DMS 273 (cell line): ENCODE data around the gene ZSCAN22.
A peak's percentile ranks its signal among the peaks of the same experiment; 100 is the strongest.
"Not testable (repeated sequence)": the region's sequence is repeated elsewhere in the genome, so short reads cannot be mapped to it uniquely, and the experiment has no call there.

Source experiments
- DNase-seq: peaks from one replicate; lab custom pipeline; 2025; ENCODE audit not compliant: unreplicated experiment; lab: John Stamatoyannopoulos, UW

ZSCAN22 gene

DNA sequence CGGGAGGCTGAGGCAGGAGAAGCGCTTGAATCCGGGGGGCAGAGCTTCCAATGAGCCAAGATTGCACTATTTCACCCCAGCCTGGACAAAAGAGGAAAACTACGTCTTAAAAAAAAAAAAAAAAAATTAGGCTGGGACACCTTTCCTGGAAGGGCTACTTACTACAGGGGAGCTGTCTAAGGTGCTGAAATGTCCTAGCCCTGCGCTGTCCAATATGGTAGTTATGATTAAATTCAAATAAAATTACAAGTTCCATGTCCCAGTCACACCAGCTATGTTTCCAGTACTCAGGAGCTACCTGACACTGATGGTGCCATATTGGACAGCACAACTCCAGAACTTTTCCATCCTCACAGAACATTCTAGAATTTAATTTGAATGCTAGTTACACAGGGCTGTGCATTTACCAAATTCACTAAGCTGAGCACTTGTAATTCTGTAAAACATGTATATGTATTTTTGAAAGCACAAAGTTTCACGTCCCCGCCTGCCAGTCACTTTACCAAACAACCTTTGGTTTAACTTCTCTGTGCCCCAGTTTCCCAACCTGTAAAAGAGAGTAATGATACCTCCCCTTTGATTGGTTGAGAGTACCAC, 9.2 kb upstream of the ZSCAN22 start:
- DNase-seq, result peak; percentile 27

GRCh38 chr19:58318297-58318696, 8.5 kb upstream of the ZSCAN22 start:
- DNase-seq, result no peak

DNA sequence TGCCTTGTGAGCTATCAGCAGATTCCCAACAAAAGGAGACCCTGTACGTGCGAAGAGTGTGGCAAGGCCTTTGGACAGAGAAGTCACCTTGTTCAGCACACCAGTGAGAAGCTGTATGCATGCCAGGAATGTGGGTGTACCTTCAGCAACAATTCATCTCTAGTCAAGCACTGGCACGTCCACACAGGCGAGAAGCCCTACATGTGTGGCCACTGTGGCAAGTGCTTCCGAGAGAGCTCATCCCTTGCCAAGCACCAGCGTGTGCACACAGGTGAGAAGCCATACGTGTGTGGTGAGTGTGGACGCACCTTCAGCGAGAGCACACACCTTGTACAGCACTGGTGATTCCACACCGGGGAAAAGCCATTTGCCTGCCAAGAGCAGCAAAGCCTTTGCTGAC, 7.6 kb upstream of the ZSCAN22 start:
- DNase-seq, result no peak

DNA sequence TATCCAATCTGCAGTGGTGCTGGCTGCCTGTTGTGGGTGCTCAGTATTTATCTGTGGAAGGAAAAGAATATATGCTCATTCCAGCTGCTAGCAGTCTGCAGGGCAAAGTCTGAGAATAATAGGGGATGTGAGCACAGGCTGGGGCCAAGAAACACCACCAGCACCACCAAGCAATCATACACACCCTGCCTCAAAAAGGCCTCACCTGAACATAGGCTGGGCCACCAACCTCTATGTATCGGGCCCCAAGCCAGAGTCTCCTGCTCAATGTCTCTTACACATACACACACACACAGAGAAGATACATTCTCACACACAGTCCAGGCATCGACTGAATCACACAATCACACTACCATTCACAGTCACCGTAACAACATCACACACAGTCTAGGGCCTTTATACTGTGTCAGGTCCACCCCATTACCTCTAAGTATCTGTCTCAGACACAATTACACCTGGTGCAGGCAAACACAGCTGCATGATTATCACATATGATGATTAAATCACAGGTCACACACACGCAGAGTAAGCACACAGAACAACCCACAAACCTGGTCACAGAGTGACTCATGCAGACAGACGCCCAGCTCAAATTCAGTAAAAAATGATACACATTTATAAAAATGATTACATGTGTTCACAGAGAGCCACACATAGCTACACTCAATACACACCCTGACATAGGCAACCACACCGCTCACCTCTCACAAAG, 1.3 kb upstream of the ZSCAN22 start:
- DNase-seq, result no peak

GRCh38 chr19:58326501-58326913, 287 bp upstream of the ZSCAN22 start:
- DNase-seq, result no peak

DNA sequence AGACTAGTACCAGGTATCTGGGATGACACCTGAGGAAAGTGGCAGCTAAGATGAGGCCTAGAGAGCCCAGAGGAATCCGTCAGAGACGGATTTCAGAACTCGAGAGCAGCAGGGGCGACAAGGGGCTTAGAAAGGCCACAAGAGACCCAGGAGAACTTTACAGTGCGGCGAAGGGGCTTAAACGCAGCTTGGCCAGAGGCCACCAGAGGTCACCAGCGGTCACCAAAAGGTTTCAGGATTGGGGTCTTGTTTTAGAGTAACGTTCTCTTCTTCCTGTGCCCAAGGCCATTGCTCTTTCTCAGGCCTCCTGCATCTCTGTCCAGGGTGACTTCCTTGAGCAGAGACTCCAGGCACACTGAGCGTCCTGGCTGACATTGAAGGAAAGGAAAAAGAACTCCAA, 2.2 kb downstream of the ZSCAN22 start:
- peak; percentile 56 for DNase-seq

GRCh38 chr19:58330458-58330857, 3.7 kb downstream of the ZSCAN22 start:
- peak; percentile 68 for DNase-seq

DNA sequence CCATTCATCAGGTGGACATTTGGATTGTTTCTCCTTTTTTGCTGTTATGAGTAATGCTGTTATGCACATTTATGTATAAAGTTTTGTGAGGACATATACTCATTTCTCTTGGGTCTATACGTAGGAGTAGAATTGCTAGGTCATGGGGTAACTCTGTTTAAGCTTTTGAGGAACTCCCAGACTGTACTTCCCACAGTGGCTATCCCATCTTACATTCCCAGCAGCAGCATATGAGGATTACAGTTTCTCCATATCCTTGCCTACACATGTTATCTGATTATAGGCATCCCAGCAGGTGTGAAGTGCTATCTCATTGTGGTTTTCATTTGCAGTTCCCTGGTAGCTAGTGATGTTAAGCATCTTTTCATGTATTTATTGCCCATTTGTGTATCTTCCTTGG, 5.9 kb downstream of the ZSCAN22 start:
- no peak for DNase-seq

GRCh38 chr19:58334691-58335249, 8.0 kb downstream of the ZSCAN22 start:
- no peak for DNase-seq

DNA sequence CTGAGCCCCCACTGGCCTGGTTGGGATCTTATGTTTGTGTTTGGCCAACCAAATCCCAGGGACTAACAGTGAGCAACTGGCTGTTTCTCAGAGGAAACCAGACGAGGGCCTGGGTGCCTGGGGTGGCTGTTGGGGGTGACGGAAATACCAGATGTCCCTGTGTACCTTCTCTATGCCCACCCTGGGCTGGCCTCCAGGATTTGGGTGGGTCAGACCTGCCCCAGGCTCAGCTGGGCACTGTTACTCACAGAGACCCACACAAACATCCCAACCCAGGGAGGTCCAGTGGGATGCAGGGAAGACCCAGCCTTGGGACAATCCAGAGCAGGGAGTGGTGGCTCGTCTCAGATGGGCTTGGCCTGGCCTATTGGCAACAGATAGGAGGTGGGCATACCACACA, 8.8 kb downstream of the ZSCAN22 start:
- no peak for DNase-seq

GRCh38 chr19:58336216-58336615, 9.4 kb downstream of the ZSCAN22 start:
- DNase-seq, result no peak

DNA sequence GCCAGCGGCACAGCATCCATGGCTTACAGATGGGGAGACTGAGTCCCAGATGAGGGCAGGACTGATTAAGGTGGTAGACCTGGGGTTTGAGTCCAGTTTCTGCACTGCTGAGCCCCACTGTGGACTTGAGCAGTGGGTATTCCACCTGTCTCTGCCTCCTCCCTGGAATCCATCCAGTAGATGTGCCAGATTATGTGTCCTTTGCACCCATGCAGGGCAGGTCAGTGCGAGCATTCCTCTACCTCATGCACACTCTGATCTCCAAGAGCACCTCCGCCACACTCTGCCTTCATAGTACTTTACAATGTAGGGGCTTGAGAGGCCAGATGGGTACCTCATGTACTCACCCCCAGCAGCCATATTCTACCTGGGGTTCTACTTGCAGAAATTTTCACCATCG, 10.0 kb downstream of the ZSCAN22 start:
- no peak for DNase-seq

DNA sequence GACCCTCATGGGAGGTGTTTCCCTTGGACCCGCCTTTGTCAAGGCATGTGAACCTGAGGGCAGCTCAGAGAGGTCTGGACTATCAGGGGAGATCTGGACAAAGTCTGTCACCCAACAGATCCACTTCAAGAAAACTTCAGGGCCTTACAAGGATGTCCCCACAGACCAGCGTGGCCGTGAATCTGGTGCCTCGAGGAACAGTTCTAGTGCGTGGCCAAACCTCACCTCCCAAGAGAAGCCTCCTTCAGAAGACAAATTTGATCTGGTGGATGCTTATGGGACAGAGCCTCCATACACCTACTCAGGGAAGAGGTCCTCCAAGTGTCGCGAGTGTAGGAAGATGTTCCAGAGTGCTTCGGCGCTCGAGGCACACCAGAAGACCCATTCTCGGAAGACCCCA, 11.5 kb downstream of the ZSCAN22 start:
- no peak for DNase-seq

DNA sequence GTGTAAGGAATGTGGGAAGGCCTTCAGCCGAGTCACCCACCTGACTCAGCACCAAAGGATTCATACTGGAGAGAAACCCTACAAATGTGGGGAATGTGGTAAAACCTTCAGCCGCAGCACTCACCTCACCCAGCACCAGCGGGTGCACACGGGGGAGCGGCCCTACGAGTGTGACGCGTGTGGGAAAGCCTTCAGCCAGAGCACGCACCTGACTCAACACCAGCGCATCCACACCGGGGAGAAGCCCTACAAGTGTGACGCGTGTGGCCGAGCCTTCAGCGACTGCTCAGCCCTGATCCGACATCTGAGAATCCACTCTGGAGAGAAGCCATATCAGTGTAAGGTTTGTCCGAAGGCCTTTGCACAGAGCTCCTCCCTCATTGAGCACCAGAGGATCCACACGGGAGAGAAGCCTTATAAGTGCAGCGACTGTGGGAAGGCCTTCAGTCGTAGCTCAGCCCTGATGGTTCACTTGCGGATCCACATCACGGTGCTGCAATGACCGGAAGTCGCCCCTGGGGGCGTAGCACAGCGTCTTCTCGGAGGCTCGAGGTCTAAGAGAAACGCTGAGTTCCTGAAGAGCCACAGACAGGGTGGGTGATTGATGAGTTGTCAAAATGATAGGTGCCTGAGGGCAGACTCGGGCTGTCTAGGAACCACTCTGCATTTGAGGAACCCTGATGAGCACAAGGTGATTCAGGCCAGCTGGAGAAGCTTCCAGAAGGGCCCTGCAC, 12.2 kb downstream of the ZSCAN22 start:
- no peak for DNase-seq

- DNase-seq, result no peak
These were observed 18.8 kb downstream of the ZSCAN22 start for GRCh38 chr19:58345558-58345957.

- DNase-seq, result peak; percentile 85
These were observed 20.5 kb downstream of the ZSCAN22 start for GRCh38 chr19:58346961-58347929.

- DNase-seq, result not testable (repeated sequence)
These were observed 21.3 kb downstream of the ZSCAN22 start for GRCh38 chr19:58348080-58348479.

DNA sequence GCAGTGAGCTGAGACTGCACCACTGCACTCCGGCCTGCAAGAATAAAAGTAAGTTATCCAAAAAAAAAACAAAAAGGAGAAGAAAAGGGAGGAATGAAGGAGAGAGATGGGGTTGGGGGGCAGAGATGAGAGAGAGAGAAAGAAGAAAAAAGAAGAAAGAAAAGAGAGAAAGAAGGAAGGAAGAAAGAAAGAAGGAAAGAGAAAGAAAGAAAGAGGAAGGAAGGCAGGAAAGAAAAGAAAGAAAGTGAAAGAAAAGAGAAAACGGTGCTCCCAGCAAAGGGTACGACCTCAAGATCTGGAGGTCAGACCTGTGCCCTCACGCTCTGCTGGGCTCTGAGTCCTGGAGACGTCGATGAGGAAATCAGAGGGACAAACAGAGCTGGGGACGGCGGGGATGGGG, 22.8 kb downstream of the ZSCAN22 start:
- no peak for DNase-seq

- no peak for DNase-seq
These were observed 23.4 kb downstream of the ZSCAN22 start for GRCh38 chr19:58350001-58350861.
